Astrocyte (in vitro differentiated cells and primary cell): ENCODE results near the gene PIAS1. TPM values are rescaled to one million over a fixed set of nuclear protein-coding genes. Genes with fewer than 3 reads are reported as not detected.

ENCODE experiments used
- DNase-seq: peaks from one replicate; pipeline ENCODE4 v3.0.0-alpha.2; 2010; ENCODE audit warnings: low read depth
- FAIRE-seq: peaks from 2 replicates; lab custom pipeline; 2011; peaks lifted over from hg19 to GRCh38; lab: Jason Lieb, UNC
- H2AFZ ChIP-seq: 2 replicates; pipeline ENCODE4 v1.6.0; 2012; ENCODE audit warnings: low read depth, low read length, inconsistent platforms
- H3K27ac ChIP-seq: 2 replicates; pipeline ENCODE4 v1.5.1; 2011; ENCODE audit warnings: low read depth, low read length, inconsistent platforms
- H3K27me3 ChIP-seq: 2 replicates; pipeline ENCODE4 v1.6.0; 2011; ENCODE audit warnings: low read length, inconsistent platforms; ENCODE audit not compliant: insufficient read depth
- H3K36me3 ChIP-seq: 2 replicates; pipeline ENCODE4 v1.5.1; 2011; ENCODE audit warnings: low read length, inconsistent platforms; ENCODE audit not compliant: insufficient read depth
- H3K4me1 ChIP-seq: 2 replicates; pipeline ENCODE4 v1.5.1; 2011; ENCODE audit warnings: low read length, inconsistent platforms; ENCODE audit not compliant: insufficient read depth
- H3K4me2 ChIP-seq: 2 replicates; pipeline ENCODE4 v1.6.0; 2012; ENCODE audit warnings: low read length, inconsistent platforms
- H3K4me3 ChIP-seq: 2 replicates; pipeline ENCODE4 v1.5.1; 2011; ENCODE audit warnings: low read depth, mild to moderate bottlenecking, low read length, inconsistent platforms; ENCODE audit not compliant: insufficient read depth
- H3K79me2 ChIP-seq: 2 replicates; pipeline ENCODE4 v1.6.0; 2012; ENCODE audit warnings: mild to moderate bottlenecking, low read length, inconsistent platforms; ENCODE audit not compliant: insufficient read depth
- H3K9ac ChIP-seq: 2 replicates; pipeline ENCODE4 v1.6.0; 2012; ENCODE audit warnings: mild to moderate bottlenecking, low read length, inconsistent platforms
- H3K9me3 ChIP-seq: 2 replicates; pipeline ENCODE4 v1.5.1; 2012; ENCODE audit warnings: low read depth, mild to moderate bottlenecking, low read length, inconsistent platforms; ENCODE audit not compliant: insufficient read depth
- H4K20me1 ChIP-seq: 2 replicates; pipeline ENCODE4 v1.6.0; 2012; ENCODE audit warnings: low read length, inconsistent platforms; ENCODE audit not compliant: insufficient read depth
- H3K27ac Mint-ChIP-seq: one replicate; pipeline ENCODE4 v1.8.0; 2021; ENCODE audit warnings: mild to moderate bottlenecking, mixed read lengths; ENCODE audit not compliant: unreplicated experiment
- H3K27me3 Mint-ChIP-seq: one replicate; pipeline ENCODE4 v1.8.0; 2021; ENCODE audit warnings: low read depth, mixed read lengths; ENCODE audit not compliant: unreplicated experiment
- H3K36me3 Mint-ChIP-seq: one replicate; pipeline ENCODE4 v1.8.0; 2021; ENCODE audit warnings: low read depth, mixed read lengths; ENCODE audit not compliant: unreplicated experiment
- H3K4me1 Mint-ChIP-seq: one replicate; pipeline ENCODE4 v1.8.0; 2021; ENCODE audit warnings: low read depth, mixed read lengths; ENCODE audit not compliant: unreplicated experiment
- H3K4me3 Mint-ChIP-seq: one replicate; pipeline ENCODE4 v1.8.0; 2021; ENCODE audit warnings: mild to moderate bottlenecking, moderate library complexity, mixed read lengths; ENCODE audit not compliant: unreplicated experiment
- H3K9me3 Mint-ChIP-seq: one replicate; pipeline ENCODE4 v1.8.0; 2021; ENCODE audit warnings: mild to moderate bottlenecking, mixed read lengths; ENCODE audit not compliant: unreplicated experiment
- EZH2 ChIP-seq: IDR thresholded peaks from 2 replicates; pipeline ENCODE4 v1.6.1; 2012; ENCODE audit warnings: mild to moderate bottlenecking, low read length, inconsistent platforms; ENCODE audit not compliant: insufficient read depth
- total RNA-seq: library from RNA; stranded (reverse); gene quantifications from 2 replicates; pipeline ENCODE4 v1.2.1, GENCODE V29; 2021
- TF ChIP-seq, protein P1 (sequence below): IDR thresholded peaks from 2 replicates; pipeline ENCODE4 v1.5.1; 2011; ENCODE audit warnings: low read depth, mild to moderate bottlenecking, inconsistent platforms, low read length, moderate library complexity; ENCODE audit not compliant: insufficient read depth

The PIAS1 gene
- total RNA-seq, 1 donor from 2014 or later = 30.2 TPM

DNA sequence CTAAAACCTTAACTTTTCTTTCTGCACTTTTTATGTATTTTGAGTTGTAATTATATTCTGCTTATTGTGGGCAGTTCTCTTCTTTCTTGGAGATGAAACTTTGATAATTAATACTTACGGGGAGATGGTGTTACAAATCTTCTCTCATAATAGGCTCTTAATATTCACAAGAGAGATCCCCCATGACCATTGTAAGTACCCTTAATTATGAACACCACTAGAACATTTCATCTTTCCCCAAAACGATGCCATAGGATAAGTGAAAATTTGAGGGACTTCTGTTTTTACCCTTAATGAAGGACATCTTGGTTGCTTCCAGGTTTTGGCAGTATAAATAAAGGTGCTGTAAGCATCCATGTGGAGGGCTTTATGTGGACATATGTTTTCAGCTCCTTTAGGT is 60.7 kb downstream of the PIAS1 start:
- Mint-ChIP-seq H3K9me3 (no peaks in the 10 kb centered on the region), H3K27me3 (no peaks in the 10 kb centered on the region), H3K4me3 (no peak overlapping the region), H3K4me1 (peaks cover 20% of the 10 kb centered on the region), H3K27ac (peak overlapping the region; percentile 12), H3K36me3 (peaks cover 6% of the 10 kb centered on the region)
- Histone ChIP-seq H3K27me3 (no peaks in the 10 kb centered on the region), H3K79me2 (peaks cover 69% of the 10 kb centered on the region), H3K27ac (no peak overlapping the region), H3K4me2 (peak overlapping the region; percentile 77), H3K9me3 (no peaks in the 10 kb centered on the region), H4K20me1 (peaks cover 49% of the 10 kb centered on the region), H3K4me1 (no peaks in the 10 kb centered on the region), H3K36me3 (no peaks in the 10 kb centered on the region), H2AFZ (no peak overlapping the region), H3K4me3 (no peak overlapping the region), H3K9ac (peak overlapping the region; percentile 52)
- DNase-seq = no peak
- TF ChIP-seq, protein P1, sequence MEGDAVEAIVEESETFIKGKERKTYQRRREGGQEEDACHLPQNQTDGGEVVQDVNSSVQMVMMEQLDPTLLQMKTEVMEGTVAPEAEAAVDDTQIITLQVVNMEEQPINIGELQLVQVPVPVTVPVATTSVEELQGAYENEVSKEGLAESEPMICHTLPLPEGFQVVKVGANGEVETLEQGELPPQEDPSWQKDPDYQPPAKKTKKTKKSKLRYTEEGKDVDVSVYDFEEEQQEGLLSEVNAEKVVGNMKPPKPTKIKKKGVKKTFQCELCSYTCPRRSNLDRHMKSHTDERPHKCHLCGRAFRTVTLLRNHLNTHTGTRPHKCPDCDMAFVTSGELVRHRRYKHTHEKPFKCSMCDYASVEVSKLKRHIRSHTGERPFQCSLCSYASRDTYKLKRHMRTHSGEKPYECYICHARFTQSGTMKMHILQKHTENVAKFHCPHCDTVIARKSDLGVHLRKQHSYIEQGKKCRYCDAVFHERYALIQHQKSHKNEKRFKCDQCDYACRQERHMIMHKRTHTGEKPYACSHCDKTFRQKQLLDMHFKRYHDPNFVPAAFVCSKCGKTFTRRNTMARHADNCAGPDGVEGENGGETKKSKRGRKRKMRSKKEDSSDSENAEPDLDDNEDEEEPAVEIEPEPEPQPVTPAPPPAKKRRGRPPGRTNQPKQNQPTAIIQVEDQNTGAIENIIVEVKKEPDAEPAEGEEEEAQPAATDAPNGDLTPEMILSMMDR = no peak
- no peak for TF ChIP-seq EZH2
- no peak for FAIRE-seq

DNA sequence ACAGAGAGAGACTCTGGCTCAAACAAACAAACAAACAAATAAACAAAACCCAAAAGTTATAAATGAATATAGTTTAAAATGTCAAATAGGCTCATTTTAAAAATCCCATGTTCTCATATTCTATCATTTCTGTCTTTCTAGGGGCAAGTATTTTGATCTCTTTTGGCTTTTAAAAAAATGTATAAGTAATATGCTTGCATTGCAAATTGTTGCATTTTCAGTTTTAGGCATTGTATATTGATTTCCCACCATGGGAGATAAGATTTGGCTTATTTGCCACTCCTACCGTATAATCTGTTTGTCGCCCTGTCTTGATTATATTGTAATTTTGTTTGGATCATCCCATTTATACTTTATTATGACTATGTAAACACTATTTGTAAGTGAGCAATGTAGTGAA is 70.6 kb downstream of the PIAS1 start:
- TF ChIP-seq, protein P1 = no peak
- no peak for TF ChIP-seq EZH2
- H3K36me3 ChIP-seq = no peaks in the 10 kb centered on the region
- H4K20me1 ChIP-seq = peaks cover 48% of the 10 kb centered on the region
- H2AFZ ChIP-seq = no peak overlapping the region
- Mint-ChIP-seq H3K27me3 (no peaks in the 10 kb centered on the region), H3K4me1 (no peaks in the 10 kb centered on the region), H3K36me3 (no peaks in the 10 kb centered on the region), H3K27ac (no peak overlapping the region), H3K4me3 (no peak overlapping the region), H3K9me3 (no peaks in the 10 kb centered on the region)
- H3K79me2 ChIP-seq = peaks cover 51% of the 10 kb centered on the region
- H3K9me3 ChIP-seq = no peaks in the 10 kb centered on the region
- no peak overlapping the region for H3K27ac ChIP-seq
- no peak overlapping the region for H3K4me2 ChIP-seq
- H3K4me3 ChIP-seq = no peak overlapping the region
- no peak overlapping the region for H3K9ac ChIP-seq
- FAIRE-seq (no peak), DNase-seq (no peak)
- no peaks in the 10 kb centered on the region for H3K4me1 ChIP-seq
- H3K27me3 ChIP-seq = no peaks in the 10 kb centered on the region

DNA sequence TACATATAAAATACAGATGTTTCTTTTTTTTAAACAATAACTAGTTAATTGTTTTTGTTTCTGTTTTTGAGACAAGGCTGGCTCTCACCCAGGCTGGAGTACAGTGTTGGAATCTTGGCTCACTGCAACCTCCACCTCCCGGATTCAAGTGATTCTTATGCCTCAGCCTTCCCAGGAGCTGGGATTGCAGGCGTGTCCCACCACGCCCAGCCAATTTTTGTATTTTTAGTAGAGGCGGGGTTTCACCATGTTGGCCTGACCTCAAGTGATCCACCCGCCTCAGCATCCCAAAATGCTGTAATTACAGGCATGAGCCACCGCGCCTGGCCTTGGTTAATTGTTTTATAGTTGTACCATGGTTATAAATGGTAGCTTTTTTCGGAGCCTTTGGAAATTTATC is 72.3 kb downstream of the PIAS1 start:
- Histone ChIP-seq H4K20me1 (peaks cover 33% of the 10 kb centered on the region), H3K9ac (no peak overlapping the region), H3K27me3 (no peaks in the 10 kb centered on the region), H3K9me3 (no peaks in the 10 kb centered on the region), H2AFZ (no peak overlapping the region), H3K36me3 (no peaks in the 10 kb centered on the region), H3K4me3 (no peak overlapping the region), H3K27ac (no peak overlapping the region), H3K79me2 (peaks cover 44% of the 10 kb centered on the region), H3K4me2 (no peak overlapping the region), H3K4me1 (no peaks in the 10 kb centered on the region)
- Mint-ChIP-seq H3K4me3 (no peak overlapping the region), H3K9me3 (no peaks in the 10 kb centered on the region), H3K27ac (no peak overlapping the region), H3K4me1 (no peaks in the 10 kb centered on the region), H3K36me3 (no peaks in the 10 kb centered on the region), H3K27me3 (no peaks in the 10 kb centered on the region)
- FAIRE-seq (no peak), DNase-seq (no peak)
- TF ChIP-seq, protein P1 = no peak
